Ecto neural progenitor cell (in vitro differentiated cells): ENCODE data around the gene CUL1.

Experiments used
- DNase-seq: peaks from one replicate; pipeline ENCODE4 v3.0.0-alpha.2; 2018; ENCODE audit warnings: low spot score

CUL1 gene

GRCh38 chr7:148718431-148718830 lies 19.7 kb downstream of the CUL1 start:
- no peak for DNase-seq

GRCh38 chr7:148719753-148720152 lies 21.1 kb downstream of the CUL1 start:
- DNase-seq: no peak

- no peak for DNase-seq
Measured at GRCh38 chr7:148720472-148720871, 21.8 kb downstream of the CUL1 start.

GRCh38 chr7:148721390-148721789 lies 22.7 kb downstream of the CUL1 start:
- no peak for DNase-seq

GRCh38 chr7:148722340-148723165 lies 23.9 kb downstream of the CUL1 start:
- no peak for DNase-seq

GRCh38 chr7:148723166-148723559 lies 24.5 kb downstream of the CUL1 start:
- DNase-seq: no peak

GRCh38 chr7:148723846-148724245 lies 25.1 kb downstream of the CUL1 start:
- no peak for DNase-seq

- no peak for DNase-seq
Measured at GRCh38 chr7:148726385-148726784, 27.7 kb downstream of the CUL1 start.

GRCh38 chr7:148727501-148728278 lies 29.0 kb downstream of the CUL1 start:
- no peak for DNase-seq

GRCh38 chr7:148729984-148730733 lies 31.5 kb downstream of the CUL1 start:
- DNase-seq: no peak

- DNase-seq: no peak
Measured at GRCh38 chr7:148732862-148733261, 34.2 kb downstream of the CUL1 start.

- DNase-seq: no peak
Measured at GRCh38 chr7:148733496-148733895, 34.8 kb downstream of the CUL1 start.

GRCh38 chr7:148735141-148735540 lies 36.4 kb downstream of the CUL1 start:
- no peak for DNase-seq

- DNase-seq: no peak
Measured at GRCh38 chr7:148735967-148736366, 37.3 kb downstream of the CUL1 start.

GRCh38 chr7:148738737-148739535 lies 40.2 kb downstream of the CUL1 start:
- DNase-seq: no peak

- no peak for DNase-seq
Measured at GRCh38 chr7:148746135-148746534, 47.4 kb downstream of the CUL1 start.

- DNase-seq: no peak
Measured at GRCh38 chr7:148747274-148747673, 48.6 kb downstream of the CUL1 start.

- no peak for DNase-seq
Measured at GRCh38 chr7:148750442-148751355, 52.0 kb downstream of the CUL1 start.

GRCh38 chr7:148753224-148753623 lies 54.5 kb downstream of the CUL1 start:
- no peak for DNase-seq

GRCh38 chr7:148754912-148755311 lies 56.2 kb downstream of the CUL1 start:
- DNase-seq: no peak
